Heart left ventricle (tissue), 16 donors: ENCODE data around the gene ATP4A. TPM values are rescaled to one million over a fixed set of nuclear protein-coding genes. Genes with fewer than 3 reads are reported as not detected.

Source experiments
- ATAC-seq, 4 donors: fragments of 200-7000 bp; cut with Tn5 transposase; one replicate each; pipeline ENCODE4 v1.9.1; 2020 to 2022; ENCODE audit warnings: moderate library complexity in 4 of 4, mild to moderate bottlenecking in 3 of 4, moderate number of reproducible peaks in 1 of 4
- DNase-seq, 5 donors: peaks; one replicate each; pipeline ENCODE4 v3.0.0-alpha.2; 2020
- H3K27ac ChIP-seq, 12 donors: fragments of 200-600 bp; sonication (generic) in 4 of 12; one replicate each; pipeline versions ENCODE4 v1.5.0 to v1.8.0; 2016 to 2022; ENCODE audit warnings: mild to moderate bottlenecking in 2 of 12
- H3K27me3 ChIP-seq, 9 donors: fragments of 200-600 bp; sonication (generic) in 2 of 9; one replicate each; pipeline versions ENCODE4 v1.5.1 to v1.8.0; 2016 to 2022; ENCODE audit warnings: mild to moderate bottlenecking in 3 of 9
- H3K36me3 ChIP-seq, 9 donors: fragments of 200-600 bp; sonication (generic) in 2 of 9; one replicate each; pipeline versions ENCODE4 v1.5.0 to v1.8.0; 2018 to 2022; ENCODE audit warnings: mild to moderate bottlenecking in 2 of 9
- H3K4me1 ChIP-seq, 12 donors: fragments of 200-600 bp; sonication (generic) in 4 of 12; one replicate each; pipeline versions ENCODE4 v1.5.0 to v1.8.0; 2016 to 2022; ENCODE audit warnings: mild to moderate bottlenecking in 3 of 12
- H3K4me3 ChIP-seq, 12 donors: fragments of 200-600 bp; sonication (generic) in 4 of 12; one replicate each; pipeline versions ENCODE4 v1.5.0 to v1.8.0; 2017 to 2022; ENCODE audit warnings: mild to moderate bottlenecking in 9 of 12, moderate library complexity in 4 of 12
- H3K9me3 ChIP-seq, 12 donors: fragments of 200-600 bp; sonication (generic) in 4 of 12; one replicate each; pipeline versions ENCODE4 v1.5.0 to v1.8.0; 2016 to 2022; ENCODE audit warnings: mild to moderate bottlenecking in 1 of 12
- CTCF ChIP-seq, 12 donors: fragments of 200-600 bp; sonication (generic) in 4 of 12; IDR thresholded peaks; one replicate each; pipeline versions ENCODE4 v1.5.0 to v1.8.0; 2018 to 2022; ENCODE audit warnings: antibody characterized with exemption in 12 of 12, mild to moderate bottlenecking in 5 of 12
- POLR2A ChIP-seq, 2 donors: fragments of 450-650 bp; IDR thresholded peaks; one replicate each; pipeline ENCODE4 v1.6.1; 2017; ENCODE audit warnings: antibody characterized with exemption in 2 of 2, mild to moderate bottlenecking in 2 of 2, moderate library complexity in 2 of 2
- WGBS, 4 donors: extraction: QIAGEN DNeasy Blood & Tissue Kit in 2 of 4; methylation state at CpG; one replicate each; pipeline versions ENCODE4 v1.1.5 to v1.1.7; 2013 to 2018; 5-methylcytosine and 5-hydroxymethylcytosine counted together
- intact Hi-C, 10 donors: fragments of 100-400 bp; cut with DNase I; formaldehyde crosslinking; loops; one replicate each; pipeline versions ENCODE4 v1.11.1 to v1.14.2; 2022
- polyA plus RNA-seq, 2 donors: library from polyadenylated mRNA; stranded (reverse); fragments of 200-250 nt; gene quantifications; one replicate each; pipeline ENCODE4 v1.2.3, GENCODE V29; 2013
- total RNA-seq, 9 donors: library from RNA; depleted of rRNA in 2 of 9; stranded (reverse); fragments of >200 nt in 2 of 9; fragmentation: NEBNext Ultra II Directional in 3 of 9; extraction: Animal tissue kit (Norgen Biotek cat#: 25700) in 3 of 9; gene quantifications; one replicate each; pipeline versions ENCODE4 v1.1.0 to v1.2.4, GENCODE V29; 2016 to 2023
- donor health status: ischemic (EF 13 %, LVEDD 7.1; RV severe dilation, severe dysfunction).
- donor health status: healthy with polysubstance abuse.
- donor health status: DM: no; HTN: yes; CAD: no.
- donor health status: DM: no; HTN: no; CAD: no.
- donor health status: ischemic (EF 25% LVEDD 6.9; RV normal size, moderate dysfunction).
- donor health status: ischemic (EF 25% LVEDD 5.7; RV mildly dilated, moderate dysfunction).
- donor health status: healthy.
- donor health status: DM: yes; HTN: yes; CAD: no.
- donor health status: ischemic (EF 35%, LVEDD 5.7; RV mildly dilated, moderate dysfunction).
- donor health status: nonischemic (EF 11% LVEDD 7.7; RV severe dilation, severe dysfunction).
- donor health status: DM: yes; HTN: yes; CAD: no.
- donor health status: PGD.
- donor health status: ischemic (EF 29% LVEDD 5.4; RV normal size, mild dysfunction).
- donor health status: nonischemic (EF 23%, LVEDD 6.1; RV moderate dilation, normal function).

ATP4A gene
- total and polyA plus RNA-seq, 11 donors = not detected

DNA sequence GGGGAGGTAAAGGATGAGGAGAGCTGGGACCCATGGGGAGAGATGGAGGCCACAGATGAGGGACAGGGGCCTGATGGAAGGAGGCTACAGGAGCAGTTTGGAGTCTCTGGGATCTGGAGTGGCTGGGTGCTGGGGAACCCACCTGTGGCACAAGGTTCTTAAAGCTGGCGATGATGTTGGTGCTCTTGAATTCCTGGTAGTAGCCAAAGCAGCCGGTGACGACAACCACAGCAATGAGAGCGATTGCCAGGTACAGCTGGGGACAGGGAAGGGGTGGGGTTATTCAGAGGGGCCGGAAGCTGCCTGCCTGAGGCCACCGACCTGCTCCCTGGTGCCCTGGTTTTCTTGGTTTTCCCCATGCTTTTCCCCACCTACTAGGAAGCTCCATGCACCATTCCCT, 2.8 kb downstream of the ATP4A start:
- no peak for DNase-seq
- no peak overlapping the region for H3K27ac ChIP-seq

GRCh38 chr19:35560271-35560670, 3.2 kb downstream of the ATP4A start:
- Histone ChIP-seq H3K4me3 (no peak overlapping the region), H3K9me3 (no peaks in the 10 kb centered on the region), H3K27me3 (peaks cover 11 to 70% (median 23%) of the 10 kb centered on the region in 9 donors), H3K4me1 (peaks cover 0 to 14% (median 4%) of the 10 kb centered on the region in 12 donors), H3K27ac (no peak overlapping the region), H3K36me3 (no peaks in the 10 kb centered on the region)
- intact Hi-C loops = no loop called here
- no peak for ATAC-seq
- DNase-seq = no peak
- TF ChIP-seq POLR2A (IDR thresholded peaks at IDR 0.05) (no peak), CTCF (IDR thresholded peaks at IDR 0.05) (no peak)
- WGBS, 4 donors = 82 to 86% (median 84%) methylated on average over 16 to 18 of the region's 18 CpGs

More for the DNA sequence above, 2.8 kb downstream of the ATP4A start:
- intact Hi-C loops = no loop called here
- no peak for ATAC-seq
- Histone ChIP-seq H3K4me1 (peaks cover 0 to 14% (median 4%) of the 10 kb centered on the region in 12 donors), H3K36me3 (no peaks in the 10 kb centered on the region), H3K27me3 (peaks cover 11 to 72% (median 23%) of the 10 kb centered on the region in 9 donors), H3K9me3 (no peaks in the 10 kb centered on the region), H3K4me3 (no peak overlapping the region)
- 54 to 62% (median 58%) methylated on average over 5 to 6 of the region's 6 CpGs for WGBS, 4 donors
- TF ChIP-seq CTCF (IDR thresholded peaks at IDR 0.05) = no peak
- no peak for TF ChIP-seq POLR2A (IDR thresholded peaks at IDR 0.05)

DNA sequence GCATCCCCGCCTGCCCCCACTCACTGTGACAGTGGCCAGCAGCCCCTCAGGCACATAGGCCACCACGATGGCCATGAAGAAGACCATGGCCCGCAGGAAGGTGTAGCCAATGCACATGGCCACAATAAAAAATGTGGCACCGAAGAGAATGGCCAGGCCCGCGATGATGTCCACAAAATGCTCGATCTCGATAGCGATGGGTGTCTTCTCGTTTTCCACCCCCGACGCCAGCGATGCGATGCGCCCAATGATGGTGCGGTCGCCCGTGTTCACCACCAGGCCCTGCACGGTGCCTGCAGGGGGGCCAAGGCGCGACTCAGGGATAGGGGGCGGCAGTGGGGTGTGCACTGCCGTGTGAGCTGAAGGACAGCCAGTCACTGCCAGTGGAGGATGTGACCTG, 3.7 kb downstream of the ATP4A start:
- Histone ChIP-seq H3K27ac (no peak overlapping the region), H3K4me1 (peaks cover 0 to 14% (median 4%) of the 10 kb centered on the region in 12 donors), H3K9me3 (no peaks in the 10 kb centered on the region), H3K36me3 (no peaks in the 10 kb centered on the region), H3K4me3 (no peak overlapping the region), H3K27me3 (peaks cover 11 to 65% (median 23%) of the 10 kb centered on the region in 9 donors)
- ATAC-seq = no peak
- TF ChIP-seq CTCF (IDR thresholded peaks at IDR 0.05) (no peak), POLR2A (IDR thresholded peaks at IDR 0.05) (no peak)
- WGBS, 4 donors = 87 to 91% (median 90%) methylated on average over 23 of the region's 23 CpGs
- DNase-seq = no peak
- intact Hi-C loops = no loop called here

GRCh38 chr19:35559281-35559659, 4.2 kb downstream of the ATP4A start:
- 66 to 71% (median 67%) methylated on average over 11 of the region's 11 CpGs for WGBS, 4 donors
- DNase-seq (no peak), ATAC-seq (no peak)
- Histone ChIP-seq H3K36me3 (no peaks in the 10 kb centered on the region), H3K4me1 (peaks cover 0 to 14% (median 4%) of the 10 kb centered on the region in 12 donors), H3K27me3 (peaks cover 11 to 64% (median 23%) of the 10 kb centered on the region in 9 donors), H3K27ac (no peak overlapping the region), H3K9me3 (no peaks in the 10 kb centered on the region), H3K4me3 (no peak overlapping the region)
- no peak for TF ChIP-seq POLR2A (IDR thresholded peaks at IDR 0.05)
- no peak for TF ChIP-seq CTCF (IDR thresholded peaks at IDR 0.05)
- intact Hi-C loops = no loop called here
